NCI-H1694 (cell line): ENCODE results near the gene FUNDC1.
"Not testable (repeated sequence)": the region's sequence is repeated elsewhere in the genome, so short reads cannot be mapped to it uniquely, and the experiment has no call there.

ENCODE experiments used
- DNase-seq: peaks from one replicate; lab custom pipeline; 2025; lab: John Stamatoyannopoulos, UW

Gene FUNDC1

GRCh38 chrX:44542567-44543325 lies at the start of gene FUNDC1:
Gene FUNDC1 (minus strand): TSS chrX:44542859. CDS start chrX:44542832, 27 bp downstream.
- DNase-seq = peak; percentile 95

- DNase-seq = no peak
These were observed 43.2 kb upstream of the FUNDC1 start for GRCh38 chrX:44585866-44586265.

- DNase-seq = no peak
These were observed 37.8 kb upstream of the FUNDC1 start for GRCh38 chrX:44580466-44580865.

GRCh38 chrX:44572340-44572938 lies 29.8 kb upstream of the FUNDC1 start:
- no peak for DNase-seq

- no peak for DNase-seq
These were observed 27.9 kb upstream of the FUNDC1 start for GRCh38 chrX:44570522-44570921.

- DNase-seq = no peak
These were observed 26.5 kb upstream of the FUNDC1 start for GRCh38 chrX:44569122-44569521.

- no peak for DNase-seq
These were observed 25.5 kb upstream of the FUNDC1 start for GRCh38 chrX:44568196-44568595.

- DNase-seq = not testable (repeated sequence)
These were observed 19.2 kb upstream of the FUNDC1 start for GRCh38 chrX:44561896-44562295.

- DNase-seq = no peak
These were observed 7.9 kb upstream of the FUNDC1 start for GRCh38 chrX:44550563-44550962.

- DNase-seq = not testable (repeated sequence)
These were observed 2.8 kb upstream of the FUNDC1 start for GRCh38 chrX:44545454-44545853.

GRCh38 chrX:44544036-44544435 lies 1.4 kb upstream of the FUNDC1 start:
- no peak for DNase-seq

GRCh38 chrX:44536198-44536597 lies 6.5 kb downstream of the FUNDC1 start:
- no peak for DNase-seq

GRCh38 chrX:44529310-44529709 lies 13.3 kb downstream of the FUNDC1 start:
- no peak for DNase-seq

- DNase-seq = no peak
These were observed 28.4 kb downstream of the FUNDC1 start for GRCh38 chrX:44514272-44514671.

GRCh38 chrX:44507292-44507691 lies 35.4 kb downstream of the FUNDC1 start:
- no peak for DNase-seq

GRCh38 chrX:44506678-44507077 lies 36.0 kb downstream of the FUNDC1 start:
- no peak for DNase-seq

GRCh38 chrX:44503560-44503959 lies 39.1 kb downstream of the FUNDC1 start:
- DNase-seq = no peak

GRCh38 chrX:44495091-44495490 lies 47.6 kb downstream of the FUNDC1 start:
- no peak for DNase-seq

- DNase-seq = no peak
These were observed 48.3 kb downstream of the FUNDC1 start for GRCh38 chrX:44494357-44494756.

- no peak for DNase-seq
These were observed 53.1 kb downstream of the FUNDC1 start for GRCh38 chrX:44489515-44489914.

- no peak for DNase-seq
These were observed 58.0 kb downstream of the FUNDC1 start for GRCh38 chrX:44484607-44485146.

- no peak for DNase-seq
These were observed 58.6 kb downstream of the FUNDC1 start for GRCh38 chrX:44483965-44484606.

- no peak for DNase-seq
These were observed 60.1 kb downstream of the FUNDC1 start for GRCh38 chrX:44482575-44482974.
